HG03280 (cell line): Measurements from ENCODE around the gene MFAP4.

ENCODE experiments used
- ATAC-seq: cut with Tn5 transposase; IDR thresholded peaks from one replicate; pipeline ENCODE4 v1.9.1; 2021; ENCODE audit warnings: mild to moderate bottlenecking, moderate library complexity; ENCODE audit not compliant: unreplicated experiment

Gene MFAP4

GRCh38 chr17:19386974-19387920 lies at the start of gene MFAP4:
MFAP4 (minus strand) TSS chr17:19387190; CDS start chr17:19387155, 35 bp downstream.
- ATAC-seq: no peak

GRCh38 chr17:19433727-19434340 lies 46.8 kb upstream of the MFAP4 start:
- no peak for ATAC-seq

GRCh38 chr17:19433255-19433654 lies 46.3 kb upstream of the MFAP4 start:
- ATAC-seq: no peak

GRCh38 chr17:19431691-19432090 lies 44.7 kb upstream of the MFAP4 start:
- no peak for ATAC-seq

- ATAC-seq: no peak
Observed at GRCh38 chr17:19426631-19427030, 39.6 kb upstream of the MFAP4 start.

GRCh38 chr17:19424934-19425868 lies 38.2 kb upstream of the MFAP4 start:
- no peak for ATAC-seq

- ATAC-seq: no peak
Observed at GRCh38 chr17:19421926-19422325, 34.9 kb upstream of the MFAP4 start.

- no peak for ATAC-seq
Observed at GRCh38 chr17:19421219-19421618, 34.2 kb upstream of the MFAP4 start.

- no peak for ATAC-seq
Observed at GRCh38 chr17:19418251-19418992, 31.4 kb upstream of the MFAP4 start.

GRCh38 chr17:19417611-19418010 lies 30.6 kb upstream of the MFAP4 start:
- ATAC-seq: no peak

- no peak for ATAC-seq
Observed at GRCh38 chr17:19415806-19416775, 29.1 kb upstream of the MFAP4 start.

GRCh38 chr17:19415311-19415710 lies 28.3 kb upstream of the MFAP4 start:
- no peak for ATAC-seq

GRCh38 chr17:19414396-19415280 lies 27.6 kb upstream of the MFAP4 start:
- no peak for ATAC-seq

- ATAC-seq: no peak
Observed at GRCh38 chr17:19413761-19414160, 26.8 kb upstream of the MFAP4 start.

GRCh38 chr17:19412984-19413383 lies 26.0 kb upstream of the MFAP4 start:
- no peak for ATAC-seq

GRCh38 chr17:19412510-19412909 lies 25.5 kb upstream of the MFAP4 start:
- ATAC-seq: no peak

GRCh38 chr17:19411631-19412030 lies 24.6 kb upstream of the MFAP4 start:
- no peak for ATAC-seq
